Astrocyte (in vitro differentiated cells and primary cell): ENCODE measurements around the gene LACC1. TPM values are rescaled to one million over a fixed set of nuclear protein-coding genes. Genes with fewer than 3 reads are reported as not detected.

ENCODE experiments used
- DNase-seq: peaks from one replicate; pipeline ENCODE4 v3.0.0-alpha.2; 2010; ENCODE audit warnings: low read depth
- FAIRE-seq: peaks from 2 replicates; lab custom pipeline; 2011; peaks lifted over from hg19 to GRCh38; lab: Jason Lieb, UNC
- H2AFZ ChIP-seq: 2 replicates; pipeline ENCODE4 v1.6.0; 2012; ENCODE audit warnings: low read depth, low read length, inconsistent platforms
- H3K27ac ChIP-seq: 2 replicates; pipeline ENCODE4 v1.5.1; 2011; ENCODE audit warnings: low read depth, low read length, inconsistent platforms
- H3K27me3 ChIP-seq: 2 replicates; pipeline ENCODE4 v1.6.0; 2011; ENCODE audit warnings: low read length, inconsistent platforms; ENCODE audit not compliant: insufficient read depth
- H3K36me3 ChIP-seq: 2 replicates; pipeline ENCODE4 v1.5.1; 2011; ENCODE audit warnings: low read length, inconsistent platforms; ENCODE audit not compliant: insufficient read depth
- H3K4me1 ChIP-seq: 2 replicates; pipeline ENCODE4 v1.5.1; 2011; ENCODE audit warnings: low read length, inconsistent platforms; ENCODE audit not compliant: insufficient read depth
- H3K4me2 ChIP-seq: 2 replicates; pipeline ENCODE4 v1.6.0; 2012; ENCODE audit warnings: low read length, inconsistent platforms
- H3K4me3 ChIP-seq: 2 replicates; pipeline ENCODE4 v1.5.1; 2011; ENCODE audit warnings: low read depth, mild to moderate bottlenecking, low read length, inconsistent platforms; ENCODE audit not compliant: insufficient read depth
- H3K79me2 ChIP-seq: 2 replicates; pipeline ENCODE4 v1.6.0; 2012; ENCODE audit warnings: mild to moderate bottlenecking, low read length, inconsistent platforms; ENCODE audit not compliant: insufficient read depth
- H3K9ac ChIP-seq: 2 replicates; pipeline ENCODE4 v1.6.0; 2012; ENCODE audit warnings: mild to moderate bottlenecking, low read length, inconsistent platforms
- H3K9me3 ChIP-seq: 2 replicates; pipeline ENCODE4 v1.5.1; 2012; ENCODE audit warnings: low read depth, mild to moderate bottlenecking, low read length, inconsistent platforms; ENCODE audit not compliant: insufficient read depth
- H4K20me1 ChIP-seq: 2 replicates; pipeline ENCODE4 v1.6.0; 2012; ENCODE audit warnings: low read length, inconsistent platforms; ENCODE audit not compliant: insufficient read depth
- H3K27ac Mint-ChIP-seq: one replicate; pipeline ENCODE4 v1.8.0; 2021; ENCODE audit warnings: mild to moderate bottlenecking, mixed read lengths; ENCODE audit not compliant: unreplicated experiment
- H3K27me3 Mint-ChIP-seq: one replicate; pipeline ENCODE4 v1.8.0; 2021; ENCODE audit warnings: low read depth, mixed read lengths; ENCODE audit not compliant: unreplicated experiment
- H3K36me3 Mint-ChIP-seq: one replicate; pipeline ENCODE4 v1.8.0; 2021; ENCODE audit warnings: low read depth, mixed read lengths; ENCODE audit not compliant: unreplicated experiment
- H3K4me1 Mint-ChIP-seq: one replicate; pipeline ENCODE4 v1.8.0; 2021; ENCODE audit warnings: low read depth, mixed read lengths; ENCODE audit not compliant: unreplicated experiment
- H3K4me3 Mint-ChIP-seq: one replicate; pipeline ENCODE4 v1.8.0; 2021; ENCODE audit warnings: mild to moderate bottlenecking, moderate library complexity, mixed read lengths; ENCODE audit not compliant: unreplicated experiment
- H3K9me3 Mint-ChIP-seq: one replicate; pipeline ENCODE4 v1.8.0; 2021; ENCODE audit warnings: mild to moderate bottlenecking, mixed read lengths; ENCODE audit not compliant: unreplicated experiment
- EZH2 ChIP-seq: IDR thresholded peaks from 2 replicates; pipeline ENCODE4 v1.6.1; 2012; ENCODE audit warnings: mild to moderate bottlenecking, low read length, inconsistent platforms; ENCODE audit not compliant: insufficient read depth
- total RNA-seq: library from RNA; stranded (reverse); gene quantifications from 2 replicates; pipeline ENCODE4 v1.2.1, GENCODE V29; 2021
- TF ChIP-seq, protein P1 (sequence below): IDR thresholded peaks from 2 replicates; pipeline ENCODE4 v1.5.1; 2011; ENCODE audit warnings: low read depth, mild to moderate bottlenecking, inconsistent platforms, low read length, moderate library complexity; ENCODE audit not compliant: insufficient read depth

Gene LACC1
- total RNA-seq, 1 donor from 2014 or later, result 9.2 TPM

DNA sequence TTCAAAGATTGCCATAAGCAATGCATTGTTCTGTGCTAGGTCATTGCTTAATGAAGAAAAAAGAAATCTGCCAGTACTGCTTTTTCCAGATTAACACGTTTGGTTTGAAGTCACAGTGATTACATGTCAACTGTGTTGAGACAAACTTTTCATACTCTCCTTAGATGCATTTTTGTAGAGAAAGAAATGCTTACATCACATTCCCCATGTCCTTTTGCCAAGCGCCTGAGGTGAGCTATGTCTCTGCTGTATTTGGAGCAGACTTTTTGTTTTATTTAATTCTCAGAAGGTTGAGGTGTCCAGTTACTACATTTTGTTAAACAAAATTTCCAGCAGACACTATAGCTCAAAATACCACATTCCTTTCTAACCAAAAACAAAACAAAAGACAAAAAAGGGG, 16.2 kb downstream of the LACC1 start:
- Mint-ChIP-seq H3K4me3 (no peak overlapping the region), H3K27me3 (no peaks in the 10 kb centered on the region), H3K9me3 (no peaks in the 10 kb centered on the region), H3K36me3 (no peaks in the 10 kb centered on the region), H3K4me1 (peaks cover 6% of the 10 kb centered on the region), H3K27ac (no peak overlapping the region)
- Histone ChIP-seq H3K27ac (no peak overlapping the region), H3K36me3 (no peaks in the 10 kb centered on the region), H2AFZ (no peak overlapping the region), H3K79me2 (no peaks in the 10 kb centered on the region), H3K9me3 (no peaks in the 10 kb centered on the region), H3K4me3 (no peak overlapping the region), H3K27me3 (no peaks in the 10 kb centered on the region), H3K9ac (no peak overlapping the region), H3K4me2 (no peak overlapping the region), H3K4me1 (no peaks in the 10 kb centered on the region), H4K20me1 (no peaks in the 10 kb centered on the region)
- peak; percentile 36 for DNase-seq
- FAIRE-seq, result no peak
- TF ChIP-seq, protein P1, sequence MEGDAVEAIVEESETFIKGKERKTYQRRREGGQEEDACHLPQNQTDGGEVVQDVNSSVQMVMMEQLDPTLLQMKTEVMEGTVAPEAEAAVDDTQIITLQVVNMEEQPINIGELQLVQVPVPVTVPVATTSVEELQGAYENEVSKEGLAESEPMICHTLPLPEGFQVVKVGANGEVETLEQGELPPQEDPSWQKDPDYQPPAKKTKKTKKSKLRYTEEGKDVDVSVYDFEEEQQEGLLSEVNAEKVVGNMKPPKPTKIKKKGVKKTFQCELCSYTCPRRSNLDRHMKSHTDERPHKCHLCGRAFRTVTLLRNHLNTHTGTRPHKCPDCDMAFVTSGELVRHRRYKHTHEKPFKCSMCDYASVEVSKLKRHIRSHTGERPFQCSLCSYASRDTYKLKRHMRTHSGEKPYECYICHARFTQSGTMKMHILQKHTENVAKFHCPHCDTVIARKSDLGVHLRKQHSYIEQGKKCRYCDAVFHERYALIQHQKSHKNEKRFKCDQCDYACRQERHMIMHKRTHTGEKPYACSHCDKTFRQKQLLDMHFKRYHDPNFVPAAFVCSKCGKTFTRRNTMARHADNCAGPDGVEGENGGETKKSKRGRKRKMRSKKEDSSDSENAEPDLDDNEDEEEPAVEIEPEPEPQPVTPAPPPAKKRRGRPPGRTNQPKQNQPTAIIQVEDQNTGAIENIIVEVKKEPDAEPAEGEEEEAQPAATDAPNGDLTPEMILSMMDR, result no peak
- no peak for TF ChIP-seq EZH2

DNA sequence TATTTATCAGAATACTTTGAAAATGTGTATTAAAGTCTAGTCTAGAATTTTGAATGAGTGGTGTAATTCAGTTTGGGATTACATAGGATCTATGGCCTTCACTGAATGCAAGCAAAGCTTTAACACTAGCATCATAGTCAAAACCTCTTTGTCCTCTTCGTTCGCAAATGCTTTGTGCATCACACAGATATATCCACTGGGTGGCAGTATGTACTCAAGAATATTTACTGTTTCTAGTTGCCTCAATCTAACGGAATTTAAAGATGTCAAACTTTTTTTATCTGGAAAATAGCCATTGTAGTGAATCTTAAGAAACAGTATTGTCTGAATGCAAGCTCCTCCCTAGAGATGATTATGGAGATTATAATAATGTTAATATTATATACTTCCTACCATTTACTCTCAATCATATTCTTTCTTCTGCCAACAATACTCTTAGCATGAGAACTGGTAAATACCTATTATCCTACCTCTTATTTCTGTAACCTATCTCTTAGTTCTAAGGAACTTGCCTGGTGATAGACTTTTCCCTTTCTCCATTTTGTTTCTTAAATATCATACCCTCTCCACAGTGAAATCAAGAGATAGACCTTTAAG, 25.8 kb downstream of the LACC1 start:
- Histone ChIP-seq H2AFZ (no peak overlapping the region), H3K4me1 (peaks cover 11% of the 10 kb centered on the region), H3K27ac (no peak overlapping the region), H4K20me1 (no peaks in the 10 kb centered on the region), H3K79me2 (no peaks in the 10 kb centered on the region), H3K9me3 (no peaks in the 10 kb centered on the region), H3K36me3 (no peaks in the 10 kb centered on the region), H3K4me3 (no peak overlapping the region), H3K27me3 (no peaks in the 10 kb centered on the region), H3K9ac (no peak overlapping the region), H3K4me2 (no peak overlapping the region)
- no peaks in the 10 kb centered on the region for H3K9me3 Mint-ChIP-seq
- H3K36me3 Mint-ChIP-seq, result no peaks in the 10 kb centered on the region
- FAIRE-seq (peak; percentile 98), DNase-seq (peak; percentile 39)
- peaks cover 2% of the 10 kb centered on the region for H3K27me3 Mint-ChIP-seq
- no peak overlapping the region for H3K4me3 Mint-ChIP-seq
- no peak overlapping the region for H3K27ac Mint-ChIP-seq
- TF ChIP-seq, protein P1, result peak; percentile 70
- TF ChIP-seq EZH2, result no peak
- H3K4me1 Mint-ChIP-seq, result peaks cover 6% of the 10 kb centered on the region
